A673 (cell line): ENCODE measurements around the gene AUH.

Experiments
- CTCF ChIP-seq: fragments of 300-800, 200-600 bp; sonication (generic); conservative IDR thresholded peaks from 2 replicates; pipeline ENCODE4 v1.5.1; 2017; ENCODE audit warnings: low read depth, mild to moderate bottlenecking, antibody characterized with exemption, low read length, moderate library complexity, mixed read lengths
- EZH2 ChIP-seq: fragments of 200-600 bp; sonication (generic); IDR thresholded peaks from 2 replicates; pipeline ENCODE4 v1.6.1; 2017; ENCODE audit warnings: borderline replicate concordance, low read depth, mild to moderate bottlenecking, mixed read lengths, antibody characterized with exemption, low read length; ENCODE audit not compliant: poor library complexity, severe bottlenecking

GRCh38 chr9:91186632-91187108 lies 175.0 kb downstream of the AUH start:
- TF ChIP-seq CTCF = no peak
- TF ChIP-seq EZH2 = no peak
